Measurements from ENCODE around the gene ILDR2.

ILDR2 gene

DNA sequence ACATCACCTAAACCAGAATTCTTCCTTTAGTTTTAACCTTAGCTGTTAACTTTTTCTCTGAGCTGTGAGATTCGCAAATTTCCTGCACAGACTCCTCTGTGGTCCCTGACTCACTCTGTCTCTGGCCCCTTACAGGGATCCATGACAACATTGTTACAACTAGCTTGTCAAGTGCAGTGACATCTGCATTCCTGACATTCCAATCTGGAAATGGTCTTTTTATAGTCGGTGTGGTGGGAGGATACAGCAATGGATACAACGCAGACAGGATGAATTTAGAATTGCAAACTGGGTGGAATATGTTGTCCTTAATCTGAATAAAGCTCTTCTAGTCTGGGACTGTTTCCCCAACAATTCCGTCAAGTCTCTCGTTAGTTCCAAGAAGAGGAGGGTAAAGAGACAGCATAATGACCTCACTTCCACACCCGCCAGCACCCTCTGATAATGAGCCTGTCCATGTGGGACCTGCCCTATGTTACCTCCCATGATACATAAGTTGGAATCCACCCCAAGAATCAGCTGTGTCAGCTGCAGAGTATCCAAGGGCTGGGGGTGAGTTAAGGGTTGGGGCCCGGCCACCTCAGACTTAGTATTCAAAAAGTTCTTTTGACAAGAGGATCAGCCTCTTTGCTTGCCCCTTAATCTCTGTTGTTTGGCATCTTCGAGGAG, 49.4 kb downstream of the ILDR2 start:
- in situ Hi-C loops (cut with HindIII; ENCODE audit: low sequenced_read_pairs) = no loop called here

DNA sequence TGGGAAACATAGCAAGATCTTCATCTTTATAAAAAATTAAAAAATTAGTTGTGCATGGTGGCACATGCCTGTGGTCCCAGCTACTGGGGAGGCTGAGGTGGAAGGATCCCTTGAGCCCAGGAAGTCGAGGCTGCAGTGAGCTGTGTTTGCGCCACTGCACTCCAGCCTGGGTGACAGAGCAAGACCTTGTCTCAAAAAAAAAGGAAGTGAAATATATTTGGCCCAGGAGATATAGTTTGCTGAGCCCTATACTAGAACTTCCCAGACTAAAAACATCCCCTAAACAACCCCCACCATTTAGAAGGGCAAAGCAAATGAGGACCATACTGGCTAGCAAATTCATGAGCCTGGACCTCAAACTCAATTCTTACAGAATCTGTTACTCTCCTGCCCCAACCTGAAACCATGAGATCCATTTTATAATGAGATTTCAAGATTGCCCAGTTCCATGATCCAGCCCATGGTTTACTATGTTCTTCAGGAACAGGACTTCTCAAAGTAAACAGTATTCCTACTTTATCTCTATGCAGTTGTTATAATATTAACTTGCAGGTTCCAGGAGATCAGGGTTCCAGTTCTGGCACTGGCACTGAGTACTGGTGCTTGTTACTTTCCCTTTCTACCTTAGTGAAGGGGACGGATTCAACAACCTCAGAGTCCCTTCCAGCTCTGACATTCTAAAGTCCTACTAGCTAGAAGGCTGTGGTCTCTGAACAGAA, 50.4 kb downstream of the ILDR2 start:
- in situ Hi-C loops (cut with HindIII; ENCODE audit: low sequenced_read_pairs) = no loop called here

DNA sequence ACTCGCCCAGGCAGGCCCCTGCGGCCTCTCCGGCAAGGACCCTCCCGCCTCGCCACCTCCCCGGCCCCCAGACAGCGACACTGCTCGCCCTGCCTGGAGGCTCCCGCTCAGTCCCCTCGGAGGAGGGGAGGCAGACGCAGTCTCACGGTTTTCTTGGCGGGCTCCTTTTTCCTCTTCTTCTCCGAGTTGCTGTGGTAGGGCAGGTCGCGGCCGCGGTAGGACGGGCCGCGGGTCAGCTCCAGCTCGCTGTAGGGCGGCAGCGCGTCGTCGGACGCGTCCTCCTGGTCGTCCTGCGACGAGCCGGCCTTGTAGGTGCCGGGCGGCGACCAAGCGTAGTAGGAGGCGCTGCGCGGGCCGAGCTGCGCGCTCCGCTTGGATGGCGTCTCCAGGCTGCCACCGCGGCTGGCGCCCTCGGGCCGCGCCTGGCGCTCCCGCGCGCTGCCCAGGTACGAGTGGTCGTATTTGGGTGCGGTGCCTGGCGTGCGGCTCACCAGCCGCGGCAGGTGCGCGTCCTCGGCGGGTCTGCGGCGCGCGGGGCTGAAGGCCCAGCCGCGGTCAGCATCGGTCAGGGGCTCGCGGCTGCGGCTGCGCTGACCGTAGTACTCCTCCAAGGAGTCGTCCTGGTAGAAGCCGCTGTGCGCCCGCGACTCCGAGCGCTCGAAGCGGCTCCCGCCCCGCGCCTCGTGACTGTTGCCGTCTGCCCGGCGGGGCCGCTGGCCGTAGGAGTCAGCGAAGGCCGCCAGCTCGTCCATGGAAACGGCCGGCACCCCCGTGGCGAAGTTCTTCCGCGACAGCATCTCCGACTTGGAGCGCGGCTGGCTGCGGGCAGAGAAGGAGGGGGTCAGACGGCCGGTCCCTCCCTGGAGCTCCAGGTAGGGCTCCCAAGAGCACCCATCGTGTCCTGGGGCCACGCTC, 54.5 kb downstream of the ILDR2 start:
- in situ Hi-C loops (cut with HindIII; ENCODE audit: low sequenced_read_pairs) = no loop called here

DNA sequence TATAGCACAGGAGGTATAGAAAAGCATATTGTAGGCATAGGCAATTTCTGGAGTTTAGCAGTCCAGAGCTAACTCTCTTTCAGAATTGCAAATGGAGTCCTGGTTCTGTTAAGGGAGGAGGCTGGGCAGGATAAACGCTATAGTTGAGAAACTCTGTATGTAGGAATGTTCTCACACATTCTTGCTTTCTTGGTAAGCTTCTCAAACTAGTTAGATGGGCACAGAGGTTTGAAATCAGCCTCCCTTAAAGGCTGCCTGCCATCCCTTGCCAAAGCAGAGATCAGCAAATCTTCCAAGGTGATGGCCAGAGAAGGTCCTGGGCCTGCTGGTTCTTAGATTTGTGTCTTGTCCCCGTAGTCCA, 56.4 kb downstream of the ILDR2 start:
- in situ Hi-C loops (cut with HindIII; ENCODE audit: low sequenced_read_pairs) = loop anchor here (10.0 kb wide), 1 partner anchor 146 kb away; no protein-coding TSS in a partner anchor

DNA sequence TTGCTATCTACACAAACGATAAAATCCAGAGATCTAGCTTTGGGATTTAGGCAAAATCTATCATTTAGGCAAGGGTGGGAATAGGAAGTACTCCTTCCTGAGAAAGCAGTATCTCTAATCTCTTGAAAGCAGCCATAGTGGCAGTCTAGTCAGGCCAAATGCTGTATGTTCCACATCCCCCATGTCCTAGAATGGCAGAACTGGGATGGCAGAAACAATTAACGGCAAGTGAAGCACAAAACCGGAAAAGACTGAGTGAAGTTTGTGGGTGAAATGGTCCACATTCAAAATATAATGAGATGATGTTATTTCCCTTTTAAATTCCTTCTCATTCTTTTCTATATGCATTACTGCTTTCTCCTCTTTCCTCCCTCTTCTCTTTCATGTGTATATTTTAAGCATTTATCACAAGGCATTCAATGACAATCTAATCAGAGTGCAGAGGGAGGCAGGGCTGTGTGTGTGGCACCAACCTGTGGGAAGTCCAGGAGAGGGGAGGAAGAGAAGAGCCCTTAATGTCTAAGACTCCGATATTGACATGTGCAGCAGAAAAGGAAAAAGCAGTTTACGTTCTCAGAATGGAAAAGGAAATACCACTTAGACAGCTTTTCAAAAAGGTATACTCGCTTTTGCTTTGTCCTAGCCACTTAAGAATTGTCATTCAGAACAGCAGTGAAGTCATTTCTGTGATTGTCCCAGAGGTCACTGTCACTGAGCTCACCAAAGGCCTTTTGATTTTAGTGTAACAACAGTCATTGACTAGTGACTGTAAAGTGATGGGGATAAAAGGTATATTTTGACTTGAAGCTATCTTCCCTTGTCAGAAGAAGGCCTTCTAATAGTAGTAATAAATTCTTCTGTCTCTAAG, 57.0 kb downstream of the ILDR2 start:
- in situ Hi-C loops (cut with HindIII; ENCODE audit: low sequenced_read_pairs) = loop anchor here (10.0 kb wide), 1 partner anchor 146 kb away; no protein-coding TSS in a partner anchor

DNA sequence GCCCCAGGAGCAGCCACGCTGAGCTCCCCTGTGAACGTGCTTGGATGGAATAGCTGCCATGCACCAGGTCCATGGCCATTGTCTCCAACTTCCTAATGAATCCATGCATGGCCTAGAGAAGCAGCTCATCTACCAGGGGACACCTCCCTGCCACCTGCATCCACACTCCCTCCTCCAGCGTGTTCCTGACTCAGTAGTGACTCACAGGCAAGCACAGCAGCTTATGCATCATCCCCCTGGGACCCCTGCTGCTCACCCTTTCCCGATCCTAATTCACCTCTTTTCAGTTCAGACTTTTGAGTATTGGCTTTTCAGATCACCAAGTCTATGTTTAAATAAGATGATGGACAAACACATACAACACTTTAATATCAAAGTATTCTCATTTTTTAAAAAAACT, 59.4 kb downstream of the ILDR2 start:
- in situ Hi-C loops (cut with HindIII; ENCODE audit: low sequenced_read_pairs) = loop anchor here (10.0 kb wide), 1 partner anchor 149 kb away; no protein-coding TSS in a partner anchor

DNA sequence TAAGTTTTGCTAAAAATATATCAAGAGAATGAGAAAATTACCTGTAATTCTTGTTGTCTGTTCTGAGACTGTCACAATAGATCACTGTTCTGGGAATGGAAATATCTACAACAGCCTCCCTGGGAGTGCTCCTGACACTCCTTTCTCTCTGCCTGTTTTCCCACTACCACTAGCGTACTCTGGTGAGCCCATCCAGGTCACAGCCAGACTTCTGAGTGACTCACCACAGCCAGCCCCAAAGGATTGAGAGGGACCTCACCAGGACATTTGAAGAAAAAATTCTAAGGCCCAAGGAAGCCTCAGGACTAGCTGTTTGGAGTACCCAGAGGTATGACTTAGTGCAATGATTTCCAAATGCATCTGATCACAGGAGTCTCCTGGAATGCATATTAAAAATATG, 60.3 kb downstream of the ILDR2 start:
- in situ Hi-C loops (cut with HindIII; ENCODE audit: low sequenced_read_pairs) = loop anchor here (10.0 kb wide), 1 partner anchor 150 kb away; no protein-coding TSS in a partner anchor

DNA sequence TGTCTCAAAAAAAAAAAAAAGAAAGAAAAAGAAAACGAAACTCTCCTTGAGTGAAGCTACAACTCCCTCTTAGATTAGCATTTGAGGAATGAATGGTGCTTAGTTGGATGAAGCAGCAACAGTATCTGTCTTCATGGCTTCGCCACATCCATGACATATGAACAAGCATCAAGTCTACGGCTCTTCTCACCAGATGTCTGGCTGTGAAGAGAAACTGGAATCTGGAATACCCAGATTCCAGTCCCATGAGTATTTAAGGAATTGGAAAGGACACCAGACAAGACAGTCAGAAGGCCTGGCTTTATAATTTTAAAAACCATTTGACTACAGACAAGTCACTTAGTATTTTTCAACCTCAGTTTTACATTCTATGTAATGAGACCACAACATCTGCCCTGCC, 61.2 kb downstream of the ILDR2 start:
- in situ Hi-C loops (cut with HindIII; ENCODE audit: low sequenced_read_pairs) = loop anchor here (10.0 kb wide), 1 partner anchor 151 kb away; no protein-coding TSS in a partner anchor

DNA sequence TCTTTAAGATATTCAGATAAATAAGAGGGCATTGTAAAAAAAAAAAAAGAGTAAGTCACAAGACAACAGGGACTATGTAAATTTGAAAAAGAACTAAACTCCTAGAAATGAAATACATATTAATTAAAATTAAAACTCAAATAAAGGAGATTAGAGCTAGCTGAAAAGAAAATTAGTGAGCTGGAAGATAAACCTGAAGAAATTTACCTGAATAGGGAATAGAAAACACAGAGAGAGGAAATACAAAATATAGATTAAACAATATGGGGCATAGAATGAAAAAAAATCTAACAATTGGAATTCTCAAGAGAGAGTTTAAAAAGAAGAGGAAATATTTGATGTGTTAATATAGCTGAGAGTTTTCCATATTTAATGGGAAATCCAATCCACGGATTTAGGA, 63.7 kb downstream of the ILDR2 start:
- in situ Hi-C loops (cut with HindIII; ENCODE audit: low sequenced_read_pairs) = loop anchor here (10.0 kb wide), 1 partner anchor 153 kb away; no protein-coding TSS in a partner anchor

DNA sequence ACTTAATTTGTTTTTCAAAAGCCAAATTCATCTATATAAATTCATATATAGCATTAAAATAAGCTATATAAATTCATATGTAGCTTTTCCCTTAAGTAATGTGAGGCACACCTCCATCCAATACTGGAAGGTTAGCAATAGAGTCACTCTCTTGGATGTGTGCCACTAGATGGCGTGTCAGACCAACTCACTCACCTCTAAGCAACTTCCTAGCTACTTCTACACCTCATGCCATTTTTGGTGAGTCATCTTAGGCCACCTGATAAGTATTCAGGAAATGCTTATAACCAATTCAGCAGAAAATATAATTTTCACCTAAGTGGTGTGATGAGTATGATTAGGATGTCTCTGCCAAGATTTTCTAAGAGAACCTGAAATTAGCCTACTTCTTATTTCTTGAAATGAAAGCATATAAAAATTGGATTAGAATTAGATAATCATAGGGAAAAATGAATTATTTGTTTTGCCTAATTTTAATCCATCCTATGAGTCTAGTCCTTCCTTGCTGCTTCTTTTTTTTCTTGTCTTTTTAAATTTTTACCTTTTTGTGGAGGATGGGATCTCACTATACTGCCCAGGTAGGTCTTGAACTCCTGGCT, 64.8 kb downstream of the ILDR2 start:
- in situ Hi-C loops (cut with HindIII; ENCODE audit: low sequenced_read_pairs) = loop anchor here (10.0 kb wide), 1 partner anchor 154 kb away; no protein-coding TSS in a partner anchor

DNA sequence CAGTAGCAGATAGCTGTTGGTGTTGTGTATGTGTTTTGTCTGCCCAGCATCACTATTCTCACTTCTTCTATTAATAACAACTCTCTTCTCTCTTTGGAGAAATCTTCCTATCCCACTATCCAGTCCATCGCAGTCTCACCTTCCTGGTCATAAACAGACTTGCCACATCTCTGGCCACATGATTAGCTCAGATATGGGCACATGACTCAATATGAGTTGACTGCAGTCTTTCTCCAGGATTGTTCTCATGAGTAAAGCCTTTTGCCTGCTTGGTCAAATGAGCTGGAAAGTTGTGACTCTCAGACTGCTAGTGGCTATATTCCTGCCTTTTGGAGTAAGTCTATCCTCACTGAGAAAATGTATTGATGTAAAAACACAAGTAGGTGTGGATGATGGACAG, 66.4 kb downstream of the ILDR2 start:
- in situ Hi-C loops (cut with HindIII; ENCODE audit: low sequenced_read_pairs) = no loop called here

DNA sequence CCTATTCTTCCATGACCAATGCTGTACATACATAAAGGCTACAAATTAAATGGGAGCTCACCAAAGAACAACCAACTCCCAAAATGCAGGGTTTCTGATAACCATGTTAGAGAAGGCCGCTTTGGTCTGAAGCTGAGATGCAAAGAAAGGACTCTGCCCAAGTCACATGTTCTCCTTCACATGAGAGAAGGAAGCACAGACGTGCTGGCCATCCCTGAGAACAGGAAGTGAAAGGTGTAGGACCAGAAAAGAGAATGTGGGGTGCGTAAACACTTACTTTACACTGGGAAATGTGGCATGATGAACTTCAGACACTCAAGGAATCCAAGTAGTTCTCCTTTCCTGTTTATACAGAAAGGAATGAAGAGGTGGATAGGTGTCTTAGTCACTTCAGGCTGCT, 67.6 kb downstream of the ILDR2 start:
- in situ Hi-C loops (cut with HindIII; ENCODE audit: low sequenced_read_pairs) = no loop called here

DNA sequence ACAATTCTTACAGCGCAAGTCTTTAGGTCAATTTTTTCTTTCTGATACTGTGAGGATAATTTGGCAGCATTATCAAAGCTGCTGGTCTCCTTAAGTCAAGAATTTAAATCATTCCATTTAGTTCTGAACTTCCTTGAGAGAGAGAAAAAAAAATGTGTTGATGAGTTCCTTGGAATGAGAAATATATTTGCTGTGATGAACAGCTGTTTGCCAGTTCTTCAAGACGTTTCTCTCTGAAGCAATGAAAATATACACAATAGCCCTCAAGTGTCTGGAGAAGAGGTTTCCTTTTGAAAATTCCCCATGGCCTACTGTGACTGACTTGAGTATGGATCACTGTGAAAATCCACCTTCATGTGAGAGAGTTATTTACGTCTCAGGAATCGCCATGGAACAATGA, 68.3 kb downstream of the ILDR2 start:
- in situ Hi-C loops (cut with HindIII; ENCODE audit: low sequenced_read_pairs) = no loop called here

DNA sequence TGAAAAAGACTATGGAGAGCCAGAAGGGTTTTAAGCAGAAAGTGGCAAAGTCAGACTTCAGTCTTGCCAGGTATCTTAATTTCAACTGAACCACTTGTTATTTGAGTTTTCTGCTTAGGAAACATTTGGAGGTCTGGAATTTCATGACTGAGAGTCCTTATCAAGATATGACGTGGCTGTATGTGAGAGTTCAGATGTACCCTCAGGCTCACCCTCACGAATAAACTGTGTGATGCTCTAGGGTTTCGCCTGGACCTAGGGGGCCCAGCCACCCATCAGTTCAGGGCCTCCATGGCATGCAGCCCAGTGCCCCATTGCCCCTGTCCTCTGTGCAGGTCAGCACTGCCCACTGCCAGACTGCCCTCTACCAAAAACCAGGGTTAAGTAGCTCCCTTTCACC, 68.7 kb downstream of the ILDR2 start:
- in situ Hi-C loops (cut with HindIII; ENCODE audit: low sequenced_read_pairs) = no loop called here

DNA sequence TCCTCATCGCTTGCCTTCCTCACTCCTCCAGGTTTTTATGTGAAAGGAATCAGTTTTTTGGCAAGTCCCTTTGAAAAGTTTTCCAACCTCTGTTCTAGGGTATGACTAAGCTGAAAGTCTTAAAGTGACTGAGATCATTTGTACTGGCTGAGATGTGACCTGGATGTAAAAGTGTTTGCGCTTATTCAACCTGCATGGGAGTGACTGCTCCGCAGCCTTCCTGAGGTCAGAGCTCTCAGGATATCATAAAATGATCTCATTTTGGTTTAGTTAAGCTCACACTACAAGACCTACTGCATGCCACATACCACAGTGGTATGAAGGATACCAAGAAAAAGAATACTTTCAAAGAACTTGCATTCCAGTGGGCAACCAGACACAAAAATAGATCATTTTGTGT, 69.4 kb downstream of the ILDR2 start:
- in situ Hi-C loops (cut with HindIII; ENCODE audit: low sequenced_read_pairs) = no loop called here

DNA sequence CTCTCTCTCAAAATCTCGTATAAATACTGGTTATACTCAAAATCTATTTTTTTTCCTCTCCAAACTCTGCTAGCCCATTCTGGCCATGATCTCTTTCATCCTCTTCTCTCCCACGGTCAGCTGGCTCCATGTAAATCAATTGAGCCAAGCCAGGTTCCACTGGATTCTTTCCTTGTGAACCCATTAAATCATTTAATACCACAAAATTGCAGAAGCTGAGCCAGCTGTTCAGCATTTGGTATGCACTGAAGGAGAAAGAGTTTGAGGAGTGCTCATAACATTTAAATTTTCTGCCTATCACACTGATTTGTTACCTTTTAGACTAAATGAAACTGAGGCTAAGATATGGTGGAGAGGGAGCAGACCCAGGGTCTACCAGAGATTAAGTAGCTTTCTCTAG, 70.2 kb downstream of the ILDR2 start:
- in situ Hi-C loops (cut with HindIII; ENCODE audit: low sequenced_read_pairs) = no loop called here

DNA sequence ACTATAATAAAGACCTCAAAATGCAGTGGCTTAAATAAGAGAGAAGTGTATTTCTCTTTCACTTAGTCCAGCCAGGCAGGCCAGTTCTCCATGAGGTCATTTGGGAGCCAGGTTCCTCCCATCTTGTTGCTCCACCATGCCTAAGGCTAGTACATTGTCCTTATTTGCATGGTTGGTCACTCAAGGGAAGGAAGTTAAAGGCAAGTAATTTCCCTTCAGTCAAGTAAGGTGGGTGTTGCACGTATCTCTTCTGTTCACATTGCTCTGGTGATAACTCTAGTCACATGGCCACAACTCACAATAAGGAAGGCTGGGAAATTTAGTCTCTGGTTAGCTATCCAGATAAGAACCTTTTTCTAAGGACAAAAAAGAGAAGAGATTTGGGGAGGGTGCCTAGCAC, 72.1 kb downstream of the ILDR2 start:
- in situ Hi-C loops (cut with HindIII; ENCODE audit: low sequenced_read_pairs) = loop anchor here (5.0 kb wide), 1 partner anchor 81 kb away; no protein-coding TSS in a partner anchor

DNA sequence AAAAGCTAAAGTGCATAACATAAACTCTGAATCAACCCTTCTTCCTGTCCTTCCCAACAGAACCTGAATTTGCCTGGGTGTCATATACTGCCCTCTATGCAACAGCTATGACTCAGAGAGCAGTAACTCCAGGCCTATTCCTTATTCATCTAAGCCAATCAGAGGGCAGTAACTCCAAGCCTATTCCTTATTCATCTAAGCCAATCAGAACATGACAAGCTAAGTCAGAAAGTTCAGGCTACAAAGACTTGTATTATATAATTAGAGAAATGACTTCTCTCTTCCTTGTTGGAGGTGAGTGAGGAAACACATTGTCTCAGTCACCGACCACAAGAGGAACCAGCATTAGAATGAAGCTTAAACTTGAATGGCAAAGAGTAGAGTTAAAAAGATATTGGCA, 73.1 kb downstream of the ILDR2 start:
- in situ Hi-C loops (cut with HindIII; ENCODE audit: low sequenced_read_pairs) = loop anchor here (5.0 kb wide), 1 partner anchor 80 kb away; no protein-coding TSS in a partner anchor

DNA sequence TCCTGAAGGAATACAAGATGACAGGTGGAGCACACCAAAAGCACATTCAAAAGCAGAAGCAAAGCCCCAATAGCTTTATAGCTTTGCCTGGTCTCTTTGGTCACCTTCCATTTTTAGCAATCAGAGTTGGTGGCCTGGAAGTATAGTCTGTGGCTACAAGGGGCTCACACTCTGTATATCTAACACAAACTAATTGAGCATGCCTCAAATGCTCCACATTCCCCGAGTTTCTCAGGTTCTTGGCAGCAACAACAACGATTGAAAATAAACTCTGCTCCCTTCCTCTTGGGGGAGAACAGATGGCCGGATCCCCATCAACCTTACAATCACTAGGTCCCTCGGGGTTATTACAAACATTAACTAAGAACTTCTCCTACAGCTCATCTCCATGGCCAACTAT, 74.4 kb downstream of the ILDR2 start:
- in situ Hi-C loops (cut with HindIII; ENCODE audit: low sequenced_read_pairs) = loop anchor here (5.0 kb wide), 1 partner anchor 79 kb away; no protein-coding TSS in a partner anchor

DNA sequence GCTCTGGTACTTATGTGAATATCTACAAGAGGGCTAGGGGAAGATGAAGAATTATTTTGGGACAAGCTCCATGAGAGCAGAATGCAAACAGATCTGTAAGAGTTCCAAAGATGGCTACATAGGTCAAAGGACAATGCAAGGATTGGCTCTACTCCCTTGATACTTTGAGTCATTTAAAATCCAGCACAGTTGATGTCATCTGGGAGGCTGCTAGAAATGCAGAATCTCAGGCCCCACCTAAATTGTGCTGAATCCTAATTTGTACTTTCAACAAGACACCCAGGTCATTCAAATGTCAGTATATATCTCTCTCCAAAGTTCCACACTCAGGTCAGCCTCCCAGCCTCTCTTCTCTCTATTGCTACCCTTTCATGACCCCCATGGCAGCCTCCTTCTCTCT, 75.6 kb downstream of the ILDR2 start:
- in situ Hi-C loops (cut with HindIII; ENCODE audit: low sequenced_read_pairs) = loop anchor here (5.0 kb wide), 1 partner anchor 77 kb away; no protein-coding TSS in a partner anchor

Measured in endothelial cell of hepatic sinusoid (primary cell).